Activated T-cell treated with anti-CD3 and anti-CD28 coated beads, Interleukin-2, amount 50 U/mL, for 4 hours (primary cell): ENCODE measurements around the gene PLA2R1. TPM values are rescaled to one million over a fixed set of nuclear protein-coding genes. Genes with fewer than 3 reads are reported as not detected.

Experiments used
- ATAC-seq, 2 donors: fragments of 200-7000 bp; cut with Tn5 transposase; one replicate each; pipeline ENCODE4 v1.10.0; 2021
- DNase-seq: peaks from one replicate; pipeline ENCODE4 v3.0.0-alpha.2; 2020
- H3K27me3 Mint-ChIP-seq: one replicate; pipeline ENCODE4 v1.8.0; 2021; ENCODE audit warnings: low read depth, mixed read lengths
- H3K36me3 Mint-ChIP-seq: one replicate; pipeline ENCODE4 v1.8.0; 2022; ENCODE audit warnings: mixed read lengths; ENCODE audit not compliant: insufficient read depth
- H3K4me1 Mint-ChIP-seq: one replicate; pipeline ENCODE4 v1.8.0; 2021; ENCODE audit warnings: low read depth, mixed read lengths
- H3K4me3 Mint-ChIP-seq: one replicate; pipeline ENCODE4 v1.8.0; 2021; ENCODE audit warnings: mild to moderate bottlenecking, moderate library complexity, mixed read lengths
- H3K9me3 Mint-ChIP-seq: one replicate; pipeline ENCODE4 v1.8.0; 2021; ENCODE audit warnings: mixed read lengths
- total RNA-seq, 3 donors: library from RNA; stranded (reverse); gene quantifications; one replicate each; pipeline ENCODE4 v1.2.1, GENCODE V29; 2021

PLA2R1 gene
- total RNA-seq, 3 donors from 2014 or later: 0.03 to 0.05 TPM; not detected in 1

DNA sequence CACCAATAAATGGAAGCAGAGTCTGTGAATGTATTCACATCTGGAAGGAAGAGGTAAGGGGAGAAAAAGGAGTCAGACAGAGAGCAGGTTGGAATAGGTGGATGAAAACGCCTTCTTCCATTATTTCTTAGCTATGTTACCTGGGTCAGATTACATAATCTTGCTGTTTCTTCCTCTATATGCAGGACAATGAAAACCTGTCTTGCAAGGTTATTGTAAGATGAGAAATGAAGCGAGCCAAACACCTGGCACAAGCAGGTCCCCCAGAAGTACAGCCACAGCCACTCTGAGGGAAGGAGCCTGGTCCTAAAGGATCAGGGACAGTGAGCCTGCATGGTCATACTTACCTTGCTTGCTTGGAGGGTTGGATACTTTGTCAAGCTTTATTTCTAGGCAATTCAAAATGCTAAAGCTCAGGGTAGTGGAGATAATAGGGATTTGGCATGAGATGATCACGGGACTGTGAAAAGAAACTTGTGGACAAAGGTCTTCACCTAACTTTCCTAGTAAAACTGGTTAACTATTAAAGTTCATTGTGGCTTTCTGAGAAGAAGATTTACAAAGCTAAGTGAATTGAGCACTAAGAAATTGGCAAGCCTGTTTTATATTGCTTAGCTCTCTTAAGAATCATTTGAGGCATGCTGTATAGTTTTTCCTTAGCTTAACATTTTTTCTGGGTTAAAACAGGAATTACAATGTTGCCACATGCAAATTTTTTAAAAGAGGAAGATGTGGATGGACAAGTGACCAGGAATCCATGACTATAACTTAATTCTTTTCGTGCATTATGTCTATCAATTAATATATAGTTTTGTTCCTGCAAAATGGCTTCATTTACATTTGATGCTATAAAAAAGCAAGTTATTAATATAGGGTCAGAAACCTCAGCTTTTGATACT is 15.7 kb upstream of the PLA2R1 start:
- Mint-ChIP-seq H3K27me3 (peaks cover 6% of the 10 kb centered on the region), H3K4me3 (no peak overlapping the region), H3K36me3 (no peaks in the 10 kb centered on the region), H3K4me1 (no peaks in the 10 kb centered on the region), H3K9me3 (peaks cover 4% of the 10 kb centered on the region)
- ATAC-seq (no peak), DNase-seq (no peak)

DNA sequence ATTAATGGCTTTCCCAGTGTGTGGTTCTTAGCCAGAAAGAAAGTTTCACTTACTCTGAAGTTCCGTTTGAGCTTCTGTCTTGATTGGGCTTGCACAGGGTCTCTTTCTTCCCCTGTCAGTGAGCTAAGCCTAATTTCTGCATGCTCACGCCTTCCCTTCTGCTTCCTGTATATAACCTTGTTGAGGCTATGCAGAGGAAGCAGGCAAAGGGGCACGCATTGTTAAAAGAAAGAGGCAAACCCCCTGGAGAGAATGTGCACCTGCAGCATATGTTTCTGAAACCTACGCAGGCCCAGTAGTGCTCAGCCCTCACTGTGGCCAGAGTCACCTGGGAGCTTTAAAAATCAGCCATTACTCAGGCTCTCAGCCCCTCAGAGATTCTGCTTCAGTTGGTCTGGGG is 14.5 kb upstream of the PLA2R1 start:
- DNase-seq (no peak), ATAC-seq (no peak)
- H3K27me3 Mint-ChIP-seq: peaks cover 9% of the 10 kb centered on the region
- H3K36me3 Mint-ChIP-seq: no peaks in the 10 kb centered on the region
- peaks cover 4% of the 10 kb centered on the region for H3K9me3 Mint-ChIP-seq
- no peak overlapping the region for H3K4me3 Mint-ChIP-seq
- H3K4me1 Mint-ChIP-seq: no peaks in the 10 kb centered on the region

DNA sequence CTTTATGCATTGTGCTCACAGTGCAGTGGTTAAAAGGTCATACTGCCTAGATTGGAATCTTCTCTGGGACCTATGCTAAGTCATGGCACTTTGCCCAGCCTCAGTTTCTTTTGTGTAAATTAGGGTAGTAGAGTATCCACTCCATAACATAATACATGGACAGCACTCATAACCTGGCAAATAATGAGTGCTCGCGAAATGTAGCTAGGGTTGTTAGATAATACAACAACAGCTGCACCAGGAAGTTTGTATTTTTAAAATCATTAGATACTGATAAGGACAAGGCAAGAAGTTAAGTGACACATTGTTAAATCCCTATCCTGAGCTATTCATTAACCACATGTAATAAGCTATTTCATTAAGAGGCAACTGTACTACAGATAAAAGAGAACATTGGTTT is 13.8 kb upstream of the PLA2R1 start:
- Mint-ChIP-seq H3K36me3 (no peaks in the 10 kb centered on the region), H3K4me3 (no peak overlapping the region), H3K9me3 (peaks cover 4% of the 10 kb centered on the region), H3K27me3 (peaks cover 9% of the 10 kb centered on the region), H3K4me1 (no peaks in the 10 kb centered on the region)
- DNase-seq (no peak), ATAC-seq (no peak)

DNA sequence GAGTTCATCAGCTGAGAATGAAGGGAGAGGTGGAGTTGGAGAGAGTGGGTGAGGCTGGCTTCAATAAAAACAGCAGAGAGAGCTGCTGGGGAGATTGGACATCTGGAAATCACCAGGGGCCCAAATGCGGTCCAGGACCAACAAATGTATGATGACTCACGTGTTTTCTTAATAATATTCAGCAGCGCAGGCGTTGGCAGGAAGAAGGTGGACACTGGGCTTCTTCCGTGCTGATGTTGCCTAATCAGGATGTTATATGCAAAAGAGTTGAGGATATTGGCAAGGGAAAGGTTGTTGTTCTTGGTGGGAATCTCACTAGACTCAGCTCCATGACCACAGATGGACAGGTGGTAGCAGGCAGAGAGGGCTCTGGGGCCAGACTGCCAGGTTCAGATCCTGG is 12.8 kb upstream of the PLA2R1 start:
- no peak overlapping the region for H3K4me3 Mint-ChIP-seq
- ATAC-seq (no peak), DNase-seq (no peak)
- H3K27me3 Mint-ChIP-seq: peaks cover 8% of the 10 kb centered on the region
- H3K9me3 Mint-ChIP-seq: no peaks in the 10 kb centered on the region
- no peaks in the 10 kb centered on the region for H3K4me1 Mint-ChIP-seq
- no peaks in the 10 kb centered on the region for H3K36me3 Mint-ChIP-seq

DNA sequence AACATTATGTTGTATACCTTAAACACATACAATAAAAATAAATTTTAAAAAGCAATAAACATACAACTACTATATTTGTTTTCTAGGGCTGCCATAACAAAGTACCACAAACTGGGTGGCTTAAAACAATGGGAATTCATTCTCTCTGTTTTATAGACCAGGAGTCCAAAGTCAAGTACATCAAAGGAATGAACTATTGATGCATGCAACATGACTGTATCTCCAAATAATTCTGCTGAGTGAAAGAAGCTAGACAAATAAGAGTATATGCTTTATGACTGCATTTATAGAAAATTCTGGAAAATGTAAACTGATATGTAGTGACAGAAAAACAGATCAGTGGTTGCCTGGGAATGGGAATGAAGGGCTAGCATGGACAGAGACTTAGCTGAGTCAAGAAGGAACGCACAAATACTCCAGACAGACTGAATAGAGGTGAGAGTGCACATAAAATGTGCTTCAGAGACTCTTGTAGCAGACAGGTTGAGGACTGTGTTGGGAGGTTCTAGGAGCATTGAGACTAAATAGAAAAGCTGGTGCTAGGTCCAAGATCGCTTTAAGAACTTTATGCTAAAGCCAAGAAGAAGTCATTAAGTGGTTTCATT is 11.0 kb upstream of the PLA2R1 start:
- H3K4me3 Mint-ChIP-seq: no peak overlapping the region
- no peaks in the 10 kb centered on the region for H3K4me1 Mint-ChIP-seq
- no peaks in the 10 kb centered on the region for H3K9me3 Mint-ChIP-seq
- H3K27me3 Mint-ChIP-seq: peaks cover 8% of the 10 kb centered on the region
- DNase-seq (no peak), ATAC-seq (no peak)
- H3K36me3 Mint-ChIP-seq: no peaks in the 10 kb centered on the region

- Mint-ChIP-seq H3K36me3 (no peaks in the 10 kb centered on the region), H3K9me3 (no peaks in the 10 kb centered on the region), H3K27me3 (peaks cover 18% of the 10 kb centered on the region), H3K4me1 (no peaks in the 10 kb centered on the region), H3K4me3 (no peak overlapping the region)
- ATAC-seq (no peak), DNase-seq (no peak)
Observed at GRCh38 chr2:160068906-160069305, 6.5 kb upstream of the PLA2R1 start.

- Mint-ChIP-seq H3K4me1 (peaks cover 5% of the 10 kb centered on the region), H3K4me3 (no peak overlapping the region), H3K36me3 (no peaks in the 10 kb centered on the region), H3K27me3 (peaks cover 40% of the 10 kb centered on the region), H3K9me3 (no peaks in the 10 kb centered on the region)
- DNase-seq: no peak
- no peak for ATAC-seq
Observed at GRCh38 chr2:160064916-160065315, 2.5 kb upstream of the PLA2R1 start.

GRCh38 chr2:160063879-160064612 is 1.6 kb upstream of the PLA2R1 start:
- H3K27me3 Mint-ChIP-seq: peaks cover 49% of the 10 kb centered on the region
- ATAC-seq: no peak
- no peak for DNase-seq
- H3K36me3 Mint-ChIP-seq: no peaks in the 10 kb centered on the region
- peaks cover 5% of the 10 kb centered on the region for H3K4me1 Mint-ChIP-seq
- no peaks in the 10 kb centered on the region for H3K9me3 Mint-ChIP-seq
- no peak overlapping the region for H3K4me3 Mint-ChIP-seq

GRCh38 chr2:160063271-160063670 is 856 bp upstream of the PLA2R1 start:
- DNase-seq (no peak), ATAC-seq (no peak)
- H3K27me3 Mint-ChIP-seq: peaks cover 53% of the 10 kb centered on the region
- H3K36me3 Mint-ChIP-seq: no peaks in the 10 kb centered on the region
- H3K4me3 Mint-ChIP-seq: peak overlapping the region; percentile 63
- H3K9me3 Mint-ChIP-seq: no peaks in the 10 kb centered on the region
- H3K4me1 Mint-ChIP-seq: peaks cover 5% of the 10 kb centered on the region

GRCh38 chr2:160061944-160062291 is 497 bp downstream of the PLA2R1 start:
- peaks cover 58% of the 10 kb centered on the region for H3K27me3 Mint-ChIP-seq
- ATAC-seq (peak; percentile 12 to 29), DNase-seq (no peak)
- no peaks in the 10 kb centered on the region for H3K36me3 Mint-ChIP-seq
- peaks cover 5% of the 10 kb centered on the region for H3K4me1 Mint-ChIP-seq
- H3K9me3 Mint-ChIP-seq: no peaks in the 10 kb centered on the region
- H3K4me3 Mint-ChIP-seq: peak overlapping the region; percentile 46

DNA sequence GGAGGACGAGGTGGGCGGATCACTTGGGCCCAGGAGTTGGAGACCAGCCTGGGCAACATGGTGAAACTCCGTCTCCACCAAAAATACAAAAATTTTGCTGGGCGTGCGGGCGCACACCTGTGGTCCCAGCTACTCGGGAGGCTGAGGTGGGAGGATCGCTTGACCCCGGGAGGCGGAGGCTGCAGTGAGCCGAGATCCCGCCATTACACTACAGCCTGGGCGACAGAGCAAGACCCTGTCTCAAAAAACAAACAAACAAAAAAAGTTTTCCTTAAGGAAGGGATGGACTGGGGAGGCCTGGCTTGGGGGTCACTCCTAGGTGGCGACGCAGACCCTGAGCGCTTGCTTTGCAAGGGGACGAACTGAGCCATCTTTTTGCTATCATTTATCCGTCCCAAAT is 882 bp downstream of the PLA2R1 start:
- ATAC-seq (peak in 1 of 2 donors; percentile 9), DNase-seq (no peak)
- Mint-ChIP-seq H3K36me3 (no peaks in the 10 kb centered on the region), H3K4me3 (no peak overlapping the region), H3K4me1 (peaks cover 5% of the 10 kb centered on the region), H3K9me3 (no peaks in the 10 kb centered on the region), H3K27me3 (peaks cover 58% of the 10 kb centered on the region)

- Mint-ChIP-seq H3K27me3 (peaks cover 56% of the 10 kb centered on the region), H3K9me3 (no peaks in the 10 kb centered on the region), H3K4me1 (peaks cover 5% of the 10 kb centered on the region), H3K4me3 (no peak overlapping the region), H3K36me3 (no peaks in the 10 kb centered on the region)
- DNase-seq (no peak), ATAC-seq (no peak)
Observed at GRCh38 chr2:160060297-160060696, 2.1 kb downstream of the PLA2R1 start.

GRCh38 chr2:160057356-160057755 is 5.1 kb downstream of the PLA2R1 start:
- Mint-ChIP-seq H3K4me1 (no peaks in the 10 kb centered on the region), H3K36me3 (no peaks in the 10 kb centered on the region)
- DNase-seq: no peak

GRCh38 chr2:160055726-160056108 is 6.7 kb downstream of the PLA2R1 start:
- no peaks in the 10 kb centered on the region for H3K9me3 Mint-ChIP-seq
- no peaks in the 10 kb centered on the region for H3K36me3 Mint-ChIP-seq
- H3K4me3 Mint-ChIP-seq: no peak overlapping the region
- no peak for ATAC-seq
- no peak for DNase-seq
- peaks cover 41% of the 10 kb centered on the region for H3K27me3 Mint-ChIP-seq
- H3K4me1 Mint-ChIP-seq: no peaks in the 10 kb centered on the region

More at GRCh38 chr2:160057356-160057755, 5.1 kb downstream of the PLA2R1 start:
- Mint-ChIP-seq H3K27me3 (peaks cover 45% of the 10 kb centered on the region), H3K4me3 (no peak overlapping the region), H3K9me3 (no peaks in the 10 kb centered on the region)
- no peak for ATAC-seq
